ENCODE results near the gene INO80B. TPM values are rescaled to one million over a fixed set of nuclear protein-coding genes. Genes with fewer than 3 reads are reported as not detected.
"Not testable (repeated sequence)": the region's sequence is repeated elsewhere in the genome, so short reads cannot be mapped to it uniquely, and the experiment has no call there.

The INO80B gene
- total RNA-seq, 1 donor from 2014 or later = 17.2 TPM

DNA sequence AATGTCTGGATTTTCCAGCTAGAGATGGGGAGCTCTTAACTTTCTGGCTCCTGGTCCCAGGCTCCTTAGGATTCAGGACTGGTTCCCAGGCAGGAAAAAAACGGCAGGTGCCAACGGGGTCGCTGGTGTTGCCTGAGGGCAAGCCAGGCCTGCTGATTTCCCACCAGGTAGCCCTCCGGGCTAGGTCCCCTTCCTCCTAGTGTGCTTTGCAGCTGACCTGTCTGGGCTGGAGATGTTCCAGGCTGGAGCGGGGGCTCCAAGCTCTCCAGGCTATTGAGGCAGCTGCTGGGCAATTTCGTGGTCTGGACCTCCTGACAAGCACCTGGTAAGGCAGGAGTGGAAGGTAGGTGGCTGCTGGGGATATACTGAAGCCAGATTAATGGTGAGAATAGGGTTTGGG, 19.6 kb downstream of the INO80B start:
- DNase-seq (ENCODE audit: extremely low read depth, low read depth, low spot score) = no peak

DNA sequence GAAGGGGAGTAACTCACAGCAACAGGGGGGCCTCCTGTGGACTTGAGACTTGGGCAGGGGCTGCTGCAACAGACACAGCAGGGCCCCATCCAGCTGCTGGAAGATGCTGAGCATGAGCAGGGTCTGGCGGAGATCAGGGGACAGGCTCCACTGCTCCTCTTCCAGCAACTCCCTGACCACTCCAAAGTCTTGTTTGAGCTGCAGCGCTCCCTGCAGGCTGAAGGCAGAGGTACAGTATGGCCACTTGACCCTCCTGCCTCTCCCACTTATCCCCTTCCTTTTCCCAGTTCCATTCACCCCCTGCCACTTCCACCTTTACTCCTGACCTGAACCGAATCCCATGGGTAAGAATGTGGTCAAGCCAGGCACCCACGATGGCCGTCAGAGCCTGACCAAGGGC, 20.0 kb downstream of the INO80B start:
- no peak for DNase-seq (ENCODE audit: extremely low read depth, low read depth, low spot score)

DNA sequence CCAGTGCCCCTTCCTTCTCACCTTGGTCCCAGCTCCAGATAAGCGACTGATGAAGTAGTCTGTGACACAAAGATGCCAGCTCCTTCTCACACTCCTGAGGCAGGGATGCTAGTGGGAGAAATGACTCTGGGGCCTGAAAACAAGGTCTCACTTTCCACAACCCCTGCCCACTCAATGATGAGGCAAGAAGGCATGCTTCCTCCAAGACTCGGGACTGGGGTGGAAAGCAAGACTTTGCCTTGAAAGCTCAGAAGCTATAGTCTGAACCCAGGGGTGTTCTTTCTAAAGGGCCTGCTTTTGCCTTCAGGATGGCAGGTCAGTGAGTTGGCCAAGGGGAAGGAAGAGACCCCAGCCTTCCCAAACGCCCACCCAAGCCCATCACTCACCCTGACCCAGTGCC, 26.5 kb downstream of the INO80B start:
- DNase-seq (ENCODE audit: extremely low read depth, low read depth, low spot score) = no peak

DNA sequence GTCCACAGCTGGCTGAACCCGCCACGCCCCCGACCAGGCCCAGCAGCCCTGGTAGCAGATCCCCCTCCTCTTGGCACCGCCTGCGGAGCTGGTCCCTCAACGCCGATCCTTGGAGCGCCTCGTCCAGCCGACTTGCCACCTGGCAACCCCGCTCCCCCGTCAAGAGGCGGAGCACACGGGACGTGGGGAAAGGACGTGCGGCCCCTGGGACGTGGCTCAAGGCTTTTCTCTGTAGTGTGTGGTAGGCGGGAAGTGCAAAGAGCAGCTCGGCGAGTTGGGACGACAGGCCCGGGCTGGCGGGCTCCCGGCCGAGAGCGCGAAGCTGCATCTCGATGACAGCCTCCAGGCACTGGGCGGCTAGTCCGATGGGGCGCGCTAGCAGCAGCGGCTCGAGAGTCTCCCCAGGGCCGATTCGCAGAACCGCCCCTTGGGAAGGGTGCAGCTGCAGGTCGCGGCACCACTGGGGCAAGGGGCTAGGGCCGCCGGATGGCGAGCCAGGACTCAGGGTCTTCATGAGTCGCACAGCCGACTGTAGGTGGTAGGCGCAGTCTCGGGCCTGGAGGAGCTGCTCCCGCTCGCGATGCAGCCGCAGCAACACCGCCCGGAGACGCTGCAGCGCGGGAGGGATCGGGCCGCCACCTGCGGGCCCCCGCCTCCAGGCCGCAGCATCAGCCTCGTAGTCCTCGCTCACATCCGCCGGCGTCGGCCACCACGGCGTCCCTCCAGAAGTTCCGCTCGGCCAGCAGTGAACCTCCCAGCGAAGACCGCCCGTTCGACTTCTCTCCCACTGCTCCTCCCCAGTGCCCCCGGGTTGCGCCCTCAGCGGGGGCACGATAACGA, 27.3 kb downstream of the INO80B start:
- no peak for DNase-seq (ENCODE audit: extremely low read depth, low read depth, low spot score)

DNA sequence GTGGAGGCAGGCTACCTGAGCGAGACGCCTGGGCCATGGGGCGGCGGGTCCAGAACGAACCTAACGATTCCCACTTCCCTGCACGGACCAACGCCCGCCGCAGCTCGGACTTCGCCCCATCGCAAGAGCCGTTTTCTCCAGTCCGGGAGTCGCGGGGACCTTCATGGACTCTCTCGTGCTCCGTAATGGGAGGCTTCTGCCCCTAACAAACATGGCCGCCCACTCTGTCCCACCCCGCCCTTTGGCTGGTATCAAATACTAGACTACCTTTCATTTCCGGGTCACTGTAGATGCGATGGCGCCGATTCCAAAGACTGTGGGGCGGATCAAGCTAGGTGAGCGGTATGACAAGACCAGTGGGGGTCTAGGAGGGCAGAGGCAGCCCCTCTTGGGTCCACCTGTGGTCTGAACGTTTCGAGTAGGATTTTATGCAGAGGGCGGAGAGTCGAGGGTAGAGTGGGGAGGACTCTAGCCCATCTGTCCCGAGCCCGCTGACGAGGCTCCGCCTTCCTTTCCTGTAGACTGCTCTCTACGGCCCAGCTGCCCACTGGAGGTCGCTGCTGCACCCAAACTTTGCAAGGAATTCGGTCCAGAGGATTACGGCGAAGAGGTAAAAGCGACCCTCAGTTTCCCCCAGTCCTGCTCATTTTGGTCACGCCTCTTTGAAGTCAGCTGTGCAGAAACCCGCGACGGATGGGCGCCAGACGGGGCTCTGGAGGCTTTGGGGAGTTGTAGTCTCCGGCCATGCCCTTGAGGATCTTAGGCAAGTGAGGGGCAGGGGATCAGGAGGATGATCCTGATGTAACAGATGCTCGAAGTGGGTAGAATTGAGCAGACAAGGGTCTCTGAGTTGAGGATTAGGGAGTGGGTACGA, 28.2 kb downstream of the INO80B start, which contains the start of the genes CCDC142 and TTC31:
CCDC142 (minus strand) TSS at position 198 of the 874 bp plus-strand sequence; CDS start at position 37, 161 bp downstream.
TTC31 (plus strand) TSS at position 281 of the 874 bp plus-strand sequence; CDS start at position 296, 15 bp downstream.
- peak; percentile 81 for DNase-seq (ENCODE audit: extremely low read depth, low read depth, low spot score)

DNA sequence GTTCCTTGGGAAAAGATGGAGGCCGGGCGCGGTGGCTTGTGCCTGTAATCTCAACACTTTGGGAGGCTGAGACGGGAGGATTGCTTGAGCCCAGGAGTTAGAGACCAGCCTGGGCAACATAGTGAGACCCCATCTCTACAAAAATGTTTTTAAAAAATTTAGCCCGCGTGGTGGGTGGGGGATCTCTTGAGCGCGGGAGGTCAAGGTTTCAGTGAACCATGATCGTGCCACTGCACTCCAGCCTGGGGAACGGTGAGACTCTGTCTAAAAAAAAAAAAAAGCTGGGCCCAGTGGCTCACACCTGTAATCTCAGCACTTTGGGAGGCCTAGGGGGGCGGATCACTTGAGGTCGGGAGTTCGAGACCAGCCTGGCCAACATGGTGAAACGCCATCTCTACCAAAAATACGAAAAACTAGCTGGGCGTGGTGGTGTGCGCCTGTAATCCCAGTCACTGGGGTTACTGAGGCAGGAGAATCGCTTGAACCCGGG, 28.8 kb downstream of the INO80B start:
- DNase-seq (ENCODE audit: extremely low read depth, low read depth, low spot score) = not testable (repeated sequence)

DNA sequence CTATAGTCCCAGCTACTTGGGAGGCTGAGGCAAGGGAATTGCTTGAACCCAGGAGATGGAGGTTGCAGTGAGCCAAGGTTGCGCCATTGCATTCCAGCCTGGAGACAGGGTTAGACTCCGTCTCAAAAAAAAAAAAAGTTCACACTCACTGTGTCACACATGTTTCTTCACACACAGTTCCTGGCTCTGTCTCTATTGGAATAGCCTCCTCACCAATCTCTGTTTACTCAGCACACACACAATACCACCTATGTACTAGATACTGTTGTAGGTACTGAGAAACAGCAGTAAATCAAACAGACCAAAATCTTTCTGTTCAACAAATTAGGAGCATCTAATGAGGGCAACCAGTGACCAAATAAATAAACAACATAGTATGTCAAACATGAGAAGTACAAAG, 31.3 kb downstream of the INO80B start:
- DNase-seq (ENCODE audit: extremely low read depth, low read depth, low spot score) = no peak

DNA sequence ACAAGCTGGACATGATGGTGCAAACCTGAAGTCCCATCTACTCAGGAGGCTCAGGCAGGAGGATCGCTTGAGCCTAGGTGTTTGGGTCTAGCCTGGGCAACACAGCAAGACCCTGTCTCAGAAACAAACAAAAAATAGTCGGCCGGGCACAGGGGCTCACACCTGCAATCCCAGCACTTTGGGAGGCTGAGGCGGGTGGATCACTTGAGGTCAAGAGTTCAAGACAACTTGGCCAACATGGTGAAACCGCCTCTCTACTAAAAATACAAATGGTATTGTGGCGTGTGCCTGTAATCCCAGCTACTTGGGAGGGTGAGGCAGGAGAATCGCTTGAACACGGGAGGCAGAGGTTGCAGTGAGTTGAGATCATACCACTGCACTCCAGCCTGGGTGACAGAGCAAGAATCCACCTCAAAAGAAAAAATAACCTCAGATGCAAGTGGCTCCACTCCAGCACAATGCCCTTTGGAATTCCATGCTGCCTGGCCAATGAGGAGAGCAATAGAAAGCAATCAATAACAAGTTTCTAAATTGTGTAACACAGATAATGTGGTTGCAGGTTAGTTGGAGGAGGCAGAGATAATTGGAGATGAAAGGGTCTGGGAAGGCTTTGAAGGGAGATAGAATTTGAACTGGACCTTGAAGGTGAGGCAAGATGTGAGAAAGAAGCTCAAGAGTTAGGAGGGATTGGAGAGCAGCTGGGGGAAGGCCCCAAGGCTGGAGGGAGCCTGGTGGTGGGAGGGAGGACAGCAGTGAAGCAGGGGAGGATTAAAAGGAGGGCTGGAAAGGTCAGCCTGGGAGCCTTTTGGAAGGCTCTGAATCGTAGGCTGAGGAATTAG, 34.0 kb downstream of the INO80B start:
- no peak for DNase-seq (ENCODE audit: extremely low read depth, low read depth, low spot score)

DNA sequence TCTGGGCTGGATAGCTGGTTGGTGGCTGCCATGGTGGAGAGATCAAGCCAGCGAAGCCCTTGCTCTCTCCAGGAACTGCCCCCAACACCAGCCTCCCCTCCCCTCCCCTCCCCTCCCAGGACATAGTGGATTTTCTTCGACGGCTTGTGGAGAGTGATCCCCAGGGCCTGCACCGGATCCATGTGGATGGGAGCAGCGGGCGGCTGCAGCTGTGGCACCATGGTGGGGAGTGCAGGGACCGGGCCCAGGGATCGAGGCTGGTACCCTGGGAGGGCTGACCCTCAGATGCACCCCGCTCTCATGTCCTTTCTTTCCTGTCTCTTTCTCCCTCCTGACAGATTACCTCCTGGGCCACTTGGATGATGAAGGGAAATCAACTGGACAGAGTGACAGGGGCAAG, 35.0 kb downstream of the INO80B start:
- no peak for DNase-seq (ENCODE audit: extremely low read depth, low read depth, low spot score)

DNA sequence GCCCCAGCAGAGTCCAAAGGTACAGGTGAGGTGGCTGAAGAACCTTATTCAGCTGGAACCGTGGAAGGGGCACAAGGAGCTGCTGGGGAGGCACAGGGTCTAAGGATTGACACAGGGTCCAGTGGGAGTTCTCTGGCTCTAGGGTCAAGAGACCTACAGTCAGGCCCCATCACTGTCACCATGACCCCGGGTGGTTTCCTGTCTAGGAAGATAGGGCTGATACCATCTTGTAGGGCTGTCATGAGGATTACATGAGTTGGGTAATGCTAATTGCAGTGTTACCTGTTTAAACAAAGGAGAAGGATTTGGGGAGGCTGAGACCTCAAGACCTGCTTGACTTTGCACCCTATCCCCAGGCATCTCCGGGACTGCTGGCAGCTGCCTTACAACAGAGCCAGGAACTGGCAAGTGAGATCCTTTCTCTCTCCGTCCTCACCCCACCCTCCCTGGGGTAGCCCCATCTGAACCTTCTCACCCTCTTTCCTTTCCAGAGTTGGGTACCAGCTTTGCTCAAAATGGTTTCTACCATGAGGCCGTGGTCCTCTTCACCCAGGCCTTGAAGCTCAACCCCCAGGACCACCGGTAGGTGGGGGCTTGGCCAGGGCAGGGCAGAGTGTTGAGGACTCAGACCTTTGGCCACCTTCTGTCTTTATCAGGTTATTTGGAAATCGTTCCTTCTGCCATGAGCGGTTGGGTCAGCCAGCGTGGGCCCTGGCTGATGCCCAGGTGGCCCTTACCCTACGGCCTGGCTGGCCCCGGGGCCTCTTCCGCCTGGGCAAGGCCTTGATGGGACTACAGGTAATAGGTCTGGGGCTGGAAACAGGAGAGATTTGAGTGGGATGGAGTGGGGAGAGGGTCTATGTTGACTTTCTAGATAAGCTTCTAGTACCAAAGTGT, 37.0 kb downstream of the INO80B start:
- no peak for DNase-seq (ENCODE audit: extremely low read depth, low read depth, low spot score)

DNA sequence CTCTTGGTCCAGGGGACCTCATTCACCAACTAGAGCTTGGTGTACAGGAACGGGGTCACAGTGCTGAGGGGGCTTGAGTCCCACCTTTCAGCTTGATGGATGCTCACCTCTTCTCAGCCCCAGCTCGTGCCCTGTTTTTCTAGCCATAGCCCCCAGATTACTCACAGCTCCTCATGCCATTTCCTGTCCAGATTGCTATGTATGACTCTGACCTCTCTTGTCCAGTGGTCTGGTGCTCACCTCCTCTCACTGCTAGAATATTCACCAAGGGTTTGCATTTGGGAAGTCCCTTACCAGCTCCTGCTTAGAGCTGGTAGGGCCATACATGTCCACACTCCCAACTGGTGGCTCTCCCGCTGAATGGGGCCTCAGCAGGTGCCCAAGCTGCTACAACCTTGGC, 38.7 kb downstream of the INO80B start:
- no peak for DNase-seq (ENCODE audit: extremely low read depth, low read depth, low spot score)

DNA sequence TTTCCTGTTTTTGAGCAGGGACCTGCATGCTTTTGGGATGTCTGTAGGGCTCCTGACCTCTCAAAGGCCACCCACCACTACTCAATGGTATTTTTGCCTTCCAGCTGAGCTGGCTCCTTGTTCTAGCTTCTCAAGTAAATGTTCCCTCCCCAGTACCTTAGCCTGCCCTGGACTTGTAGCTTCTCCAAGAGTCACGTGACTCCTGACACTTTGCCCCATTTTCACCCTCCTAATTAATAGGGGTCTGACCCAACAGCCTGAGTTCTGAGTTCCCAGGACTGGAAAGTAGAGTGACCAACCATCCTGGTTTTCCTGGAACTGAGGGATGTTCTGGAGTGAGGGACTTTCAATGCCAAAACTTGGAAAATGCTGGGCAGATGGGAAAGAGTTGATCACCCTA, 40.6 kb downstream of the INO80B start:
- DNase-seq (ENCODE audit: extremely low read depth, low read depth, low spot score) = no peak

DNA sequence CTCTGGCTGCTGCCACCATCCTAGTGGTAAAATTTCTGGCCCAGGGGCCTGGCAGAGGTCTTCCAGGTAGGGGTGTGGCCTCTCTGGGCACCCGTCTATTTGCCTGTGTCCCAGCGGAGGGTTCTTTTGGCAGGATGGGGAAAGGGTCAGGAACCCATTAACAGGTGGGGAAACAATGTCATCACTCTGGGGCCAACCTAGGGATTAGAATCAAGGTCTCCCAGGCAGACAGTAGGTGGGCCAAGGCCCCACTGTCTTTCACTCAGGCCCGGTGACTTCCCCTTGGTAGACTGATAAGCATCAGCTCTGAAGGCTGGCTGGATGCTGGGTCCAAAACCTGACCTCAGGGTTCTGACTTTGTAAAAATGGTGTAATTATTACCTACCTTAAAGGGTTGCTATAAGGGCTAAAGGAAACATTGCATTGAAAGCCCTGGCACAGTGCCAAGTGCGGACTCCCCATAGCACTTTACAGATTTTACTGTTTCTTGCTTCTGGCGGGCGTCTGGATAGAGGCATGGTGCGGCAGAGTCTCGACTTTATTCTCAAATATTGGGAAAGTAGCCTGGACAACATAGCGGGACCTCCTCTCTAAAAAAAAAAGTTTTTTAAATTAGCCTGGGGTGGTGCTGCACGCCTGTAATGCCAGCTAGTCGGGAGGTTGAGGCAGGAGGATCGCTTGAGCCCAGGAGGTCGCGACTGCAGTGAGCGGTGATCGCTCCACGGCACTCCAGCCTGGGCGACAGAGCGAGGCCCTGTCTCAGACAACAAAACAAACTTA, 42.3 kb downstream of the INO80B start:
- no peak for DNase-seq (ENCODE audit: extremely low read depth, low read depth, low spot score)

DNA sequence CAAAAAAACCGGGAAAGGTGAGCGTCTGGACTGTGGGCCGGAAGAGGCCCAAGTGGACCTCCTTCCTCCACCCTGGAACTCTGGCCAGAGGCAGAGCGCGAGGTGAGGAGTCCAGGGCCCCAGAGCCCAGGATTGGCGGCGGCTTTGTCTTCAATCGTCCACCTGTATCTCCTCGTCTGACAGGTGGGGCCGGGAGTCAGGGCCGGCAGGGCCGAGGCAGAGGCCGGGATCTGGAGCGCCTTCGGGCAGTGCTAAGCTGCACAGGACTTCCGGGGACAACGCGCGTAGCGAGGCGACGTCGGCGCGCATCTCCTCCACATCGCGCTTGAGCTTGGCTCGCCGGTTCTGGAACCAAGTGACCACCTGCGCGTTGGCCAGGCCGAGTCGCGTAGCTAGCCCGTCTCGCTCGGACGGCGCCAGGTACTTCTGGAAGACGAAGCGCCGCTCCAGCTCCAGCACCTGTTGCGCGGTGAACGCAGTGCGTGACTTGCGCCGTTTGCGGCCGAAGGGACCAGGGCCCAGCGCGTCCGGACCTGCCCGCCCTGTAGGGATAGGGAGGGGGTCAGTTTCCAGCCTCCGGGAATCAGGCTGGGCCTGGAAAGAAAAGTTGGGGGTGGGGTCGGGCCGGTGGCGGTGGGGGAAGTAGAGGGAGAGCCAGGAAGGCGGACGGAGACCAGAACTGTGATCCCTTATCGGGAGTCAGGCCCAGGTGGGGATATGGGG, 43.1 kb downstream of the INO80B start:
- DNase-seq (ENCODE audit: extremely low read depth, low read depth, low spot score) = no peak

DNA sequence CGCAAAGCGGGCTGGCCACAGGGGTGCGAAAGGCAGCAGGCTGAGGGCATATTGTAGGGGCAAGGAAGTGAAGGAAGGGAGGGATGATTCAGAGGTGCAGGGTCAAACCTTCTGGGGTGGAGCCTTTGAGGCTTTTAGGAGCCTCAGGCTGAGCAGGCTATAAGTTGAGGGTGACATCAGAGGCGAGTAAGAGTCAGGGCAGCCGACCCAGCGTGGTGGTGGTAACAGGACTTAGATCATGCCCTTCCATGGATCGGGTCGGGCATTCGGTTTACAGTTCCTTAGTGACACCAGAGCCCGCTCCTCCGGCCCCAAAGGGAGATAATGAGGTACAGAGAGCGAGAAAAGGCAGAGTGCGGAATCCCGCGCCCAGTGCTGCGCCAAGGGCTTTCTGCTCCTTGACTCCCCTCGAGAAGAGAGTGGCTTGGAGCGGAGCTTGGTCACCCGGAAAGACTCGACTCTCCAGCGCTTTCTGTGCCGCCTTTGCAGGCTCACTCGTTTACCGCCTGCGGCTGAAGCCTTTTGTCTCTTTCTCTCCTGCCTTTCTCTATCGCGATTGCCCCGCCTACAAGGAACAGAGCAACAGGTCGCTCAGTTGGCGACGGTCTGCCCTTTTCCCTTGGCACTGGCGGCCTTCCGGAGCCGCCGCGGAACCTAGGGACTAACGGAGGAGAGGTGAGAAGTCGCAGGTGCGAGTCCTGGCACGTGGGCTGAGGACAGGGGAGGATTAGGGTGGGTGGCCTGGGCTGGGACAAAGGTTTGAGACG, 43.8 kb downstream of the INO80B start:
- no peak for DNase-seq (ENCODE audit: extremely low read depth, low read depth, low spot score)

DNA sequence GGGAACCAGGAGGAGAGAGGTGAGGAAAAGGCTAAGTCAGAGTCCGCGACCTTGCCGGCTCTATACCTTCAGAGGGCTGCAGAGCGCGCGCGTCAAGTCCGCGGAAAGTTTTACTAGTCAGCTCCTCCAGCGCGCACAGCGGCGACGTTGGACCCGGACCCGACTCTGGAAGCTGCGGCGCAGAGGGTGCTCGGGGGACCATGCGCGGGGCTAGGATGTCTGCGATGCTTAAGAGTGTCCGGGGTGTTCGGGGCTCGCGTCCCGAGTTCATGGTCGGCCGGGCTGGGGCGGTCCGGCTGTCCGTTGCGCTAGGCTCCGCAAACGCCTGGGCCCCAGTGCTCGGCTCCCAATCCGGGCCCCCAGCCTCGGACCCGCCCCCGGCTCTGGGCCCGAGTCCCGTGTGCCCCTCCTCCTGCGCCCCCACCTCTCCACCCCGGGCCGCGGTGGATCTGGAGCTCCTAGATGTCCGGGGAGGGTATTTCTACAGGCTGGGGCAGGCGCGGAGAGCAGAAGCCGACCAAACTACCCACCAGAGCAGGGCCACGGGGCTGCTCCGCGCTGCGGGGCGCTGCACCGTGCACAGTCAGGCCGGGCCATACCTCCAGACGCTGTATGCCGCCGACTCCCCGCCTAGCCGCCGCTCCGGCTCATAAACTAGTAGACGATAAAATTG, 44.5 kb downstream of the INO80B start, which contains the start of gene LBX2:
LBX2 (minus strand) TSS at position 337 of the 673 bp plus-strand sequence; CDS start at position 271, 66 bp downstream.
- no peak for DNase-seq (ENCODE audit: extremely low read depth, low read depth, low spot score)
